Measurements from ENCODE around the gene NACC2.
"Not testable (repeated sequence)": the region's sequence is repeated elsewhere in the genome, so short reads cannot be mapped to it uniquely, and the experiment has no call there.

NACC2 gene

DNA sequence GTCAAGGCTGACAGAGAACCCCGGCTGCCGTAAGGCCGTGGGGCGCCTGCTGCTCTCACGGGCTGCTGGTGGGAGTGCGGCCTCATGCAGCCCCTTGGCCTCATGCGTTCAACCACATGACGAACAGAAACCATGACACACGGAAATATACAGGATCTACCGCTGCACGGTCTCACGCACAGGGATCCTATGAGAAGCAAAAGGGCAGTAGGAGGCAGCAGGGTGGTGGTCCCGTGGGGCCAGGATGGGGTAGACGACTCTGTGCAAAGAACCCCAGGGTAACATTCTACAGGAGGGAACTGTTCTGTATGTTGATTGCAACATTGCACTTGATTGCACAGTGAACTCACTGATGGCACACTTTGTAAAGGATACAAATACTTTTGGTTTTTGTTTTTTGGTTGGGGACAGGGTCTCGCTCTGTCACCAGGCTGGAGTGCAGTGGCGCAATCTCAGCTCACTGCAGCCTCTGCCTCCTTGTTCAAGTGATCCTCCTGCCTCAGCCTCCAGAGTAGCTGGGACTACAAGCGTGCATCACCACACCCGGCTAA lies 51.6 kb downstream of the NACC2 start:
- DNase-seq = no peak

DNA sequence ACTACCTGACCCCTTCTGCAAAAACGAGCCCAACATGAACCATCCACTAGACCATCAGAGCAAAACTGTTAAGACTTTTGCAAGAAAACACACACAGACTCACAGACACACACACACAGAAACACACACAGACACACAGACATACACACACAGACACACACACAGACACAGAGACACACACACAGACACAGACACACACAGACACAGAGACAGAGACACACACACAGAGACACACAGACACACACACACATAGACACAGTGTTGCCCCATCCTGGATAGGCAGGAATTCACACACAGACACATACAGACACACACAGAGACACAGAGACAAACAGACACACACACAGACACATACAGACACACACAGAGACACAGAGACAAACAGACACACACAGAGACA lies 52.5 kb downstream of the NACC2 start:
- DNase-seq = no peak

DNA sequence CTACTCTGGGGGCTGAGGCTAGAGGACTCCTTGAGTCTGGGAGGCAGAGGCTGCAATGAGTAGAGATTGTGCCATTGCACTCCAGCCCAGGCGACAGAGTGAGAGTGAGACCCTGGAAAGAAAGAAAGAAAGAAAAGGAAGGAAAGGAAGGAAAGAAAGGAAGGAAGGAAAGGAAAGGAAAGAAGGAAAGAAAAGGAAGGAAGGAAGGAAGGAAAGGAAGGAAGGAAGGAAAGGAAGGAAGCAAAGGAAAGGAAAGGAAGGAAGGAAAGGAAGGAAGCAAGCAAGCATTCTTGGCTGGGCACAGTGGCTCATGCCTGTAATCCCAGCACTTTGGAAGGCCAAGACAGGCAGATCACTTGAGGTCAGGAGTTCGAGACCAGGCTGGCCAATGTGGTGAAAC lies 54.2 kb downstream of the NACC2 start:
- not testable (repeated sequence) for DNase-seq

DNA sequence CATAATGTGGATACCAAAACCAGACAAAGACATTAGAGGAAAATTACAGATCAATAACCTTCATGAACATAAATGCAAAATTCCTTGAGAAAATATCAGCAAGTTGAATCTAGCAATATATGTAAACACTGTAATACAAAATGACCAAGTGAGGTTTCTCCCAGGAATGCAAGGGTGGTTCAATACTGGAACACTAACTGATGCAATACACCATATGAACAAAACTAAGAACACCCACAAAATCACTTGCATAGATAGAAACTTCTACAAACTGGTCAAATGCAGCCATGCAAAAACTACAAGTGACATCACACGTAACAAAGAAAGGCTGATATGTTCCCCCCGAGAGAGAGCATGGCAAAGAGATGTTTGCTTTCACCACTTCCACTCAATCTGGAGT lies 55.6 kb downstream of the NACC2 start:
- DNase-seq = no peak

DNA sequence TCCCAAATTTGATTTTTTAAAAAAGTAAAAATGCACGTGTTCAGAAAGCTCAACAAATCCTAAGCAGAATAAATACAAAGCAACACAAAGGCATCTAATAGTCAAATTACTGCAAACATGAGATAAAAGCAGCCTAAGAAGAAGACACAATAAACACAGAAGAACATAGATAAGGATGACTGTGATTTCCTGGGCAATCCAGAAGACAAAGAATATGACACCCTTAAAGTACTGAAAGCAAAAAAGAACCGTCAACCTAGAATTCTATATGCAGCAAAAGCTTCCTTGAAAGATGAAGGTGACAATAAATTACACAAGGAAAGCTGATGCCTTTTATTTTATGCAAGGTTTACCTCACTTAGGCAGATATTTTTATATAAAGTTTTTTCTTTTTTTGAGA lies 58.2 kb downstream of the NACC2 start:
- DNase-seq = no peak

DNA sequence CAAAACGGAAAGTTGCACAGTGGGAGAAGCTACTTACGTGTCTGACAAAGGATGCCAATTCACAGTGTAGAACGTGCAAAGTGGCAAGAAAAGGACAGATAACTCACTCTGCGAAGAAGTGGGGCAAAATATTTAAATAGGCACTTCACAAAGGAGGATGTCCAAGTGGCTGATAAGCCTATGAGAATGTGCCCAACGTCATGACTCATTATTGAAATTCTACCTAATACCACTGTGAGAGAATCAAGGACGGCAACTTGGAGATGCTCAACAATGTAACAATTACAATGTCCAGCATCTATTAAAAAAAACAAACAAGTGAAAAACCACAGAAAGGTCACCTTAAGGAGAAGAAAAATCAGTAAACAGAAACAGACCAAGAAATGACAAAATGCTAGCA lies 59.0 kb downstream of the NACC2 start:
- DNase-seq = no peak

DNA sequence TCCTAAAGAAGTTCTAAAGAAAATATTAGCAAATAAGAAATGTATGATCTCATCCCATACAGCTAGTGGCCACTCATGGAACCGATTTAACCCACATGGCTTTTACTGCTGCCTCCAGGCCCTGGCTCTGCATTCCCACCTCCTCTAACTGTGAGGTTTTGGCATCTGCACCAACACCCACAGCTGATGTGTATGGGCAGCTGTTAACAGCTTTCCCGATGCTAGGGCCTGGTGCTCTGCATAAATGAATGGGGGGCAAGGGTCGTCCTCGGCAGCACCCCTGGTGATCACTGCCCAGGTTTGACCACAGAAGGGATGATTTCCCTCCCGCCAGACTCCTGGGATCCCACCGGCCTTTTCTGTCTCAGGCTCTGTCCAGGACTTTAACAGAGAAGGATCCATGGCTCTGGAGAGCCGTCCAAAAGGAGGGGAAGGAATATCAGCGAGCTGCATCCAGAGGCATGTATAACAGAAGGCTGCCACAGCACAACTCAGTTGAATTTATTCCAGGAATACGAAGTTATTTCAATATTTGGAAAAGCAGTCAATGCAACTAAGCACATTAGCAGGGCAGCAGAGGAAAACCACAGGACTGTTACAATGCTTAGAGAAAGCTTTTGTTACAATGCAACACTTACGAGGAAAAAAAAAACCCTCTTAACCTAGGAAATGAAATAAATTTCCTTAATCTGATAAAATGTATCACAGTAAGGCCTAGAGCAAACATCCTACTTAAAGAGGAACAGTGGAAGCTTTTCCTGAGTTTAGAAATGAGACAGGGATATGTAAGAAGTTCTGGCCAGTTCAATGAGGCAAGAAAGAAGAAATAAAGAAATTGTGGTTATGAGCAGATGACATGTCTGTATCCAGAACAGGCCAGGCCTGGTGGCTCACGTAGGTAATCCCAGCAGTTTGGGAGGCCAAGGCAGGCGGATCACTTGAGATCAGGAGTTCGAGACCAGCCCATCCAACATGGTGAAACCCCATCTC lies 63.1 kb downstream of the NACC2 start:
- DNase-seq = no peak

DNA sequence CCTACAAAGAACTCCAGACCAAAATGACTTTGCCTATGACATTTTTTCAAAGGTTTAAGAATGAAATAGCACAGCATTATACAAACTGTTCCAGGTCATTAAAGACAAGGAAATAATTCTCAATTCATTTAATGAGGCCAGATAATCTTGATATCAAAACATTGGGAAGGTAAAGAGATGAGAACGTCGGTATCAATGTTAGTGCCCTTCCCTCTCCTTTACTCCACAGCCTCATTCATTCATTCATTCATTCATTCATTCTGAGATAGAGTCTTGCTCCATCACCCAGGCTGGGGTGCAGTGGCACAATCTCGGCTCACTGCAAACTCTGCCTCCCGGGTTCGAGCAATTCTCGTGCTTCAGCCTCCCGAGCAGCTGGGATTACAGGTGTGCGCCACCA lies 64.0 kb downstream of the NACC2 start:
- no peak for DNase-seq

DNA sequence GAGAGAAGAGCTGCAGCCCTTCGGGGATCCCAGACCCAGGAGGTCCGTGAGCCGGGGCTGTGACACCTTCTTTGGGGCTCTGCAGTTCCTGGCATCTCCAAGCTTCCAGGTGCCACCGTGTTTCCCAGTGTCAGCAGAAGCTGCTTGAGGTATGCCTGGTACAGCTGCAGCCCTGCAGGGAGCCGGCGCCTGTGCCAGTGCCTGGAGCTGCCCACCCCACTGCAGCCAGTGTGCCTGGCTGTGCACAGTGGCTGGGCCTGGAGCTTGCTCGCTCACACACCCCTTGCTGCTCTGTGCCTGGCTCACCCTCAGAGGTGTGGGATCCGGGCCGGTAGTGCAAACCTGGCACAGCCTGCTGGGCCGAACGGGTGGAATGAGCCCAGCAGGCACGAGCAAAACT lies 65.5 kb downstream of the NACC2 start:
- DNase-seq = no peak

DNA sequence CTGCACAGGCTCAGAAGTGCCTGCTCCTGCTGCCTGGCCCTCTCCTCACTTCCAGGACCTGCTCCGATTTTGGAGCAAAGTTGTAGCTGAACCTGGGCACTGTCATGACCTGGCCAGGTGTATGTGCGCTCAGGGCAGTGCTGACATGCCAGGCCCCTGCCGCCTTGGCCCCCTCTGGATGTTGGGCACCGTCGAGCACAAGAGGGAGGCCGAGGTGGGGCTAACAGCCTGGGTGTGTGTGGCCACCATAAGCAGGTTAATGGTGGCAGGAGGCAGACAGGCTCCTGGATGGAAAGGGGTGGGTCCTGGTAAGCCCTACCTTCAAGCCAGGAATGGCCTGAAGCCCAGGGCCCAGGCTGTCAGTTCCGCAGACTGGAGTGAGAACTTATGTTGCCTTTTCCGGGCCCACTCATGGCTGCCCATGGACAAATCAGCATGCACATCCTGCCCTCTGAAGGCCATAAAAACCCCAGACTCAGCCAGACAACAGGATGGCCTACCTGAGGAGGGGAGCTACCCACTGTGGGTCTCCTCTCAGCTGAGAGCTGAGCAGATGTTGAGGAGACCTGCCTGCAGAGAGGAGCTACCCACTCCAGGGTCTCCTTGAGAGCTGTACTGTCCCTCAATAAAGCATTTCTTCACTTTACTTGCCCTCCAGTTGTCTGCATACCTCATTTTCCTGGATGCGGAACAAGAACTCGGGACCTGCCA lies 66.2 kb downstream of the NACC2 start:
- no peak for DNase-seq

DNA sequence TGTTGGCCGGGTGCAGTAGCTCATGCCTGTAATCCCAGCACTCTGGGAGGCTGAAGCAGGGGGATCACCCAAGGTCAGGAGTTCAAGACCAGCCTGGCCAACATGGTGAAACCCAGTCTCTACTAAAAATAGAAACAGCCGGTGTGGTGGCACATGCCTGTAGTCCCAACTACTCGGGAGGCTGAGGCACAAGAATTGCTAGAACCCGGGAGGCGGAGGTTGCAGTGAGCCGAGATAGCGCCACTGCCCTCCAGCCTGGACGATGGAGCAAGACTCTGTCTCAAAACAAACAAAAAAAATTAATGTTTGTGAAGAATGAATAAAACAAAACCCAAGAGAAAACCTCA lies 68.2 kb downstream of the NACC2 start:
- not testable (repeated sequence) for DNase-seq

DNA sequence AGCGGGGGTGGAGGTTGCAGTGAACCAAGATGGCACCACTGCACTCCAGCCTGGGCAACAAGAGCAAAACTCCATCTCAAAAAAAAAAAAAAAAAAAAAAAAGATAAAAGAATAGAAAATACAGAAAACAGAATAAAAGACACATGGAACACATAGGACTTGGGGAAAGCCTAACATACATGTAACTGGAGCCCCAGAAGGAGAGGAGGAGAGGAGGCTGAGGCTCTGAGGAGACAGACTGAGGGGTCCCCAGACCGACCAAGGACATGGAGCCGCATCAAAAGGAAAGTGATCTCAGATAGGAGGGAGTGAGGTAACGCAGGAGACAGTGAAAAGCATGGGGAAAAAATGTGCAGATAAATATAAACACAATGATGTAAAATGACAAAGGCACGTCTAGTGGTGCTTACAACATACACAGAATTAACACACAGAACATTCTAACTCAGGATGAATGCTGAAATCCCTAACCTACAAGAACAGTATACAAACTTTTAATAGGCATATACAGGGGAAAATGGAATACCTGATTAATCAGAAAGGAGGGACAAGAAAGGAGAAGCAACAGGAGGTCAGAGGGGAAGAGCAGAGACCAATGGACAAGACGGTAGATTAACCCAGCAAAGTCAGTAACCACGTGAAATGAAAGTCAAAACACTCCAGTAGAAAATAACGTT lies 68.7 kb downstream of the NACC2 start:
- DNase-seq = no peak

DNA sequence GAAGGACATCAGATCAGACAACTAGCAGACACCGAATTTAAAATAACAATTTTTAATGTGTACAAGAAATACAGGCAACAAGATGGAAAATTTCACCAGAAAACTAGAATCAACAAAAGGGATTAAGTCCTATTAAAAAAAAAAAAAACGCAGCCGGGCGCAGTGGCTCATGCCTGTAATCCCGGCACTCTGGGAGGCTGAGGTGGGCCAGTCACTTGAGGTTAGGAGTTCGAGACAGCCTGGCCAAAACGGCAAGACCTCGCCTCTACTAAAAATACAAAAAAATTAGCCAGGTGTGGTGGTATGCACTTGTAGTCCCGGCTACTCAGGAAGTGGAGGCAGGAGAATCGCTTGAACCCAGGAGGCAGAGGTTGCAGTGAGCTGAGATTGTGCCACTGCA lies 69.6 kb downstream of the NACC2 start:
- DNase-seq = no peak

DNA sequence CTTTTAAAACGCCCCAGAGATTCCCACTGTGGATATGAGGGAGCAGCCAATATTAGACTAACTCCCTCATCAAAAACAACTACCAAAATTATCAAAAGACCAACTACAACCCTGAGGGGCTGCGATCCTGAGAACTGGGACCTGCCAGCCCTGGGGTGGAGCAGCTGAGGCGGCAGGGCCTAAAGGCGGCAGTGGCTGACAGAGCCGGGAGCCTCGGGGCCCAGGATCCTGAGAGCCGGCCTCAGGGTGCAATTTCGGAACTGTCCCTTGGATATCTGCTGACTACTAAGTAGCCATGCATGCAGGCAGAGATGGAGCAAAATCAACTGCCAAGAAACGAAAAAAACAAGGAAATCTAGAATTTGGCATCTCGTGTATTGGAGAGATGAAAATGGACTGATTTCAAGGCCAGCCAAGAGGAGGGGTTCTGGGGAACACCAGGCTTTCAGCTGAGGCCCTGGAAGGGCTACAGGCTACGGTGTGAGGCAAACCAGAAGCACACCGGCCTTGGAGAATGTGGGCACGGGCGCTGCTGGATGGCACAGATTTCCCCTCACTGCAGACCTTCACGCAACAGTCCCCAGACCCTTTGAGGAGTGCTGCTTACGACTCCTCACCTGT lies 70.3 kb downstream of the NACC2 start:
- no peak for DNase-seq

DNA sequence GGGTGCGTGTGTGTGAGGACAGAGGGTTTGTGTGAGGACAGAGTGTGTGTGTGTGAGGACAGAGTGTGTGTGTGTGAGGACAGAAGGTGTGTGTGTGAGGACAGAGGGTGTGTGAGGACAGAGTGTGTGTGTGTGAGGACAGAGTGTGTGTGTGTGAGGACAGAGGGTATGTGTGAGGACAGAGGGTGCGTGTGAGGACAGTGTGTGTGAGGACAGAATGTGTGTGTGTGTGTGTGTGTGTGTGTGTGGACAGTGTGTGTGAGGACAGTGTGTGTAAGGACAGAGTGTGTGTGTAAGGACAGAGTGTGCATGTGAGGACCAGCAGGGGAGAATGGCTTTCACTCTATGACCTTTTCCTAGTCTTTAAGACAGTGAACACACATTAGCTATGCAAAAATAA lies 70.8 kb downstream of the NACC2 start:
- DNase-seq = no peak

DNA sequence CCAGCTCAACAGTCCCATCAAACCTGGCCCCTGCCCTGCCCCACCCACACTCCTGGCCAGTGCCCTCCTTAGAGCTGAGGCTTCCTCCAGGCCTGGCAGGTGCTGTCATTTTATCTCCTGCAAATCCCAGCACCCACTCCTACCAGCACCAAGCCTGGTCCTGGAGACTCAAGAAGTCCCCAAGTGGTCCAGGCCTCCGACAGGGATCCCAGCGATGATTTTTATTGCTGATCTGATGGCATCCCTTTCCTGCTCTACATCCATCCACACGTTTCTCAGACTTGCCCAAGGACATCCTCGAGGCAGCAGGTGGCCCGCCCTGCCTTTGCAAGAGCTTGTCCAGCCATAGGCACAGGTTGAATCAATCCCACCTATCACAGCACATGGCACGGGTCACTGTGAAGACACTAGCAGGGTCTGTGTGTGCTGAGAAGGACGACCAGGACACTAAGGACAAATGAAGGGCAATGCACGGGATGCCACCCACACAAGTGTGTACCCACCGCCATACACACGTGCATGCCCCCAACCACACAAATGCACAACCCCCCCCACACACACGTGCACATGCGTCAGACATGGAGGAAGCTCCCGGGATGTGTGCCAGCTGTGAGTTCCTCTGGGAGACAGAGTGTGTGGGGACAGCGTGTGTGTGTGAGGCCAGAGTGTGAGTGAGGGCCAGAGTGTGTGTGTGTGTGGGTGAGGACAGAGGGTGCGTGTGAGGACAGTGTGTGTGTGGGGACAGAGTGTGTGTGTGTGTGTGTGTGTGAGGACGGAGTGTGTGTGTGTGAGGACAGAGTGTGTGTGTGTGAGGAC lies 71.5 kb downstream of the NACC2 start:
- DNase-seq = no peak

DNA sequence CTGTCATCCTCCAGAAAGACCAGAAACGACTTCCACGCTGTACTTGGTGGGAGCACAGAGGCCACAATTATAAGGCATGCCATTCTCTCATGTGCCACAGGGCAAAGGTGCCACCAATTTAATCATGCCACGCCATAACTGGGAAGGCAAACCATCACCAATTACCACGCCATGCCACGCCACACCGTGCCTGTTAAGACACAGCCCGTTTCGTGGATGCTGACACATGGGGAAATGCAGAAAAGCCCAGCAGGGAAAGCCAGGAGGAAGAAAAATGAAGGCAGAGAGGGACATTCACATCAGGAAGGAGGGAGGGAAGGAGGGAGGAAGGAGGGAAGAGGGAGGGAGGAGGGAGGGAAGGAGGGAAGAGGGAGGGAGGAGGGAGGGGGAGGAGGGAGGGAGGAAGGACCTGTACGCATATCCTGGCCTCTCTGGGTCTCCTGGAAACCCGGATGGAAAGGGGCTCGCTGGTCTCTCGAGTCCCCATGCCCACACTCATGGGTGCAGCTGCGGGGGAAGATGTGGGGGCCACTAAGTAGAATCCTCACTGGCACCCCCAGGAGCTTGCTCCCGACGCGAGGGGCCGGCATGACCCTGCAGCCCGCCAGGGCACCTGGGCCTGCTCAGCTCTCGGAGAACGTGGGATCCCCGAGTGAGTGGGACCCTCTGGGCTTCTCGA lies 72.2 kb downstream of the NACC2 start:
- no peak for DNase-seq

DNA sequence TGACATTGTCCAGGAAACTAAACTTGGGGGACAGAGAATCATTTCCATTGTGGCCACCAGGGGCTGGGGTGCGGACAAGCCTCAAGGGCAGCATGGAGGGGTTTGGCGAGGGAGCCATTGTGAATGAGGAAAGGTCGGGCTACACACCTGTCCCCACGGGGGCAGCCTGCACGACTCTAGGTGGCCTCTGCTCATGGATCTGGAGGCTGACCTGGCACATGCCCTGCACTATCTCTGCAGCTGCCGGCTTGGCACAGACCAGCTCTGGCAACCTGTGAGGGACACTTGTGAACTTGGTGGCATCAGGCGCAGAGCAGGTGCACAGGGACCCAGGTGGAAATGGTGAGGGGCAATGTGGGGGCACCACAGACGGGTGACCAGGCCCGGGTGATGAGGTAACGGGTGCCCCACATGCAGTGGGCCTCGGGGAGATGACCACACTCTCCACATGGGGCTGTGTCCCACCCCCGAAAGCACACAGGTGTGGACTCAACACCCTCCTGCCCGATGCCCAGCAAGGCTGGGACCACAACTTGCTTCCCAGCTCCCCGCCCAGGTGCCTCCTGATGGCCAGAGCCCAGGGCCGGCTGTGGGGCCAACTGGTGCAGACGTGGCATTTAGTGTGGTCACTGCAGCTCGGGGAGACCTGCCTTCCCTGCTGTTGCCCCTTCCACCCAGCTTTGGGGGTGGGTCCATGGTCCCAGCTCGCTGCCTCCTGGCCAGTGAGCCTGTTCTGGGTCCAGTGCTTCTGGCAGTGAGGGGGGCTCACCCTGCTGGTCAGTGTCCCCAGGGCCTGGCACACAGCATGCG lies 73.0 kb downstream of the NACC2 start:
- DNase-seq = no peak

DNA sequence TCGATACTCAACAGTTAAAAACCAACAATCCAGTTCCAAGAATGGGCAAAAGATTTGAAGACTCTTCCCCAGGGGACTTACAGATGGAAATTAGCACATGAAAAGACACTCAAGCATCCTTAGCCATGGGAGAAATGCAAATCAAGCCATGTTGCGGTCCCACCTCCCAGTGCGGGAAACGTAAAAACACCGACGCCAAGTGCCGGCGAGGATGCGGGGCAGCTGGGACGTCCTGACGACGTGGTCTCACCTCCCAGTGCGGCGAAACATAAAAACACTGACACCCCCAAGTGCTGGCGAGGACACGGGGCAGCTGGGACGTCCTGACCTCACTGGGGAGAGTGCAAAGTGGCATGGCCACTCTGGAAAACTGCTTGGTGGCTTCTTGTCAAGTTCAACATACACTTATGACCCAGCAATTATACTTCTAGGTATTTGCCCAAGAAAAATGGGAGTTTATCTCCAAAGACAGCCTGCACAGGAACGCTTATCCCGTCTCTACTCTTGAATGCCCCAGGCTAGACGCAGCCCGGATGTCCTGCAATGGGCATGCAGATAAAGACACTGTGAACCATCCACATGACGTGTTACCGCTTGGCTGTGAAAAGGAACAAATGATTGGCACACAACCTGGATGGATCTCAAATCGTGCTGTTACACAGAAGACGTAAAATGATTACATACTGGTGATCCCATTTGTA lies 73.8 kb downstream of the NACC2 start:
- DNase-seq = no peak

DNA sequence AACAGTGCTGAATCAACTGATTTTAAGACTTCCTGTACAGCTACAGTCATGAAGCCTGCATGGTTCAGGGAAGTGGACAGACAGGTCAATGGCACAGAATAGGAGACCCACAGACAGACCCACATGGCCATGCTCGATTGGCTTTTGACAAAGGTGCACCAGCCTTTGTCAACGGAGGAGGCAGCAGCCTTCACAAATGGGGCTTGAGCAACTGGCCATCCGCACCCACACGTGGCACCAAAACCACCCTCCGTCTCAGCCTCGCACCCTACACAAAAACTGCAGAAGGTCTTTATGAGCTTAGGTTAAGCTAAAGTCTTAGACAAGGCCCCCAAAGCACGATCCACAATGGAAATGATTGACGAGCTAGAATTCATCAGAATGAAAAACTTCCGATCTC lies 74.4 kb downstream of the NACC2 start:
- DNase-seq = no peak

All from NCI-H1105 treated with DMSO at 0.1 percent for 48 hours (cell line).